ENCODE results near the gene HLCS.

Gene HLCS

GRCh38 chr21:36913247-36914169 lies 53.0 kb downstream of the HLCS start:
- no peak for DNase-seq

- no peak for DNase-seq
Measured at GRCh38 chr21:36910581-36911307, 55.7 kb downstream of the HLCS start.

GRCh38 chr21:36909901-36910561 lies 56.4 kb downstream of the HLCS start:
- DNase-seq = no peak

GRCh38 chr21:36909423-36909822 lies 57.0 kb downstream of the HLCS start:
- DNase-seq = no peak

- no peak for DNase-seq
Measured at GRCh38 chr21:36908260-36908908, 58.1 kb downstream of the HLCS start.

GRCh38 chr21:36904093-36904666 lies 62.3 kb downstream of the HLCS start:
- no peak for DNase-seq

- no peak for DNase-seq
Measured at GRCh38 chr21:36902793-36903192, 63.7 kb downstream of the HLCS start.

- no peak for DNase-seq
Measured at GRCh38 chr21:36902331-36902730, 64.1 kb downstream of the HLCS start.

GRCh38 chr21:36901575-36901974 lies 64.9 kb downstream of the HLCS start:
- no peak for DNase-seq

- no peak for DNase-seq
Measured at GRCh38 chr21:36893581-36893980, 72.9 kb downstream of the HLCS start.

- DNase-seq = no peak
Measured at GRCh38 chr21:36892201-36892600, 74.3 kb downstream of the HLCS start.

- no peak for DNase-seq
Measured at GRCh38 chr21:36891692-36892091, 74.8 kb downstream of the HLCS start.

- no peak for DNase-seq
Measured at GRCh38 chr21:36891121-36891520, 75.3 kb downstream of the HLCS start.

- DNase-seq = no peak
Measured at GRCh38 chr21:36890086-36890485, 76.4 kb downstream of the HLCS start.

- DNase-seq = no peak
Measured at GRCh38 chr21:36889401-36889800, 77.1 kb downstream of the HLCS start.

GRCh38 chr21:36888466-36888865 lies 78.0 kb downstream of the HLCS start:
- DNase-seq = no peak

GRCh38 chr21:36887963-36888362 lies 78.5 kb downstream of the HLCS start:
- no peak for DNase-seq

- no peak for DNase-seq
Measured at GRCh38 chr21:36883532-36884486, 82.7 kb downstream of the HLCS start.

GRCh38 chr21:36882776-36883175 lies 83.7 kb downstream of the HLCS start:
- DNase-seq = no peak

- DNase-seq = no peak
Measured at GRCh38 chr21:36881228-36881627, 85.2 kb downstream of the HLCS start.

- DNase-seq = no peak
Measured at GRCh38 chr21:36879827-36880226, 86.6 kb downstream of the HLCS start.
